Esophagus squamous epithelium (tissue), 5 donors: ENCODE data around the gene POGK. TPM values are rescaled to one million over a fixed set of nuclear protein-coding genes. Genes with fewer than 3 reads are reported as not detected.

ENCODE experiments used
- DNase-seq: peaks from one replicate; lab custom pipeline; 2025; lab: John Stamatoyannopoulos, UW
- H3K27ac ChIP-seq, 4 donors: fragments of 200-600 bp; sonication (generic); one replicate each; pipeline ENCODE4 v1.5.1; 2016 to 2019; ENCODE audit warnings: mild to moderate bottlenecking in 1 of 4
- H3K27me3 ChIP-seq, 4 donors: fragments of 200-600 bp; sonication (generic); 1 replicate in 3 of 4; 2 replicates in 1 of 4; pipeline versions ENCODE4 v1.5.1 to v1.6.0; 2017 to 2021; ENCODE audit warnings: antibody characterized with exemption in 1 of 4
- H3K36me3 ChIP-seq, 3 donors: fragments of 200-600 bp; sonication (generic); one replicate each; pipeline ENCODE4 v1.5.1; 2016 to 2019
- H3K4me1 ChIP-seq, 3 donors: fragments of 200-600 bp; sonication (generic); one replicate each; pipeline ENCODE4 v1.5.1; 2017 to 2019
- H3K4me3 ChIP-seq, 4 donors: fragments of 200-600 bp; sonication (generic); 1 replicate in 3 of 4; 2 replicates in 1 of 4; pipeline ENCODE4 v1.5.1; 2016 to 2019; ENCODE audit warnings: mild to moderate bottlenecking in 2 of 4, moderate library complexity in 1 of 4
- H3K9me3 ChIP-seq, 3 donors: fragments of 200-600 bp; sonication (generic); one replicate each; pipeline ENCODE4 v1.5.1; 2016 to 2019
- CTCF ChIP-seq, 6 experiments: fragments of 450-650 bp in 4 of 6; fragments of 200-600 bp in 2 of 6; sonication (generic) in 2 of 6; IDR thresholded peaks; one replicate each; pipeline ENCODE4 v1.5.1; 2016 to 2019; ENCODE audit warnings: antibody characterized with exemption in 6 of 6, mild to moderate bottlenecking in 4 of 6, moderate library complexity in 4 of 6
- POLR2A ChIP-seq, 4 donors: fragments of 450-650 bp; IDR thresholded peaks; one replicate each; pipeline ENCODE4 v1.6.1; 2017; ENCODE audit warnings: antibody characterized with exemption in 4 of 4, mild to moderate bottlenecking in 4 of 4, moderate library complexity in 3 of 4
- WGBS, 2 donors: methylation state at CpG; one replicate each; pipeline ENCODE4 v1.1.5; 2018; 5-methylcytosine and 5-hydroxymethylcytosine counted together
- intact Hi-C: fragments of 100-400 bp; cut with DNase I; formaldehyde crosslinking; loops from one replicate; pipeline ENCODE4 v1.15.0; 2022
- total RNA-seq, 4 donors: library from RNA; depleted of rRNA; stranded (reverse); fragments of >200 nt; gene quantifications; one replicate each; pipeline ENCODE4 v1.1.0, GENCODE V29; 2016
- donor health status: DM: yes; HTN: yes; CAD: no.

The POGK gene
- total RNA-seq: 10 to 100 TPM; 18.7 to 34.1 (median 25.3) TPM

GRCh38 chr1:166838766-166839599, at the start of gene POGK:
TSS of gene POGK (plus strand) at chr1:166839475. CDS start at chr1:166840957, 1,482 bp downstream.
- H3K4me1 ChIP-seq: peaks cover 11 to 54% (median 25%) of the 10 kb centered on the region in 3 donors
- intact Hi-C loops: no loop called here
- H3K27me3 ChIP-seq: peaks cover 0 to under 1% (median 0%) of the 10 kb centered on the region in 4 donors
- DNase-seq: peak; percentile 37
- peak within 1 kb of the TSS; percentile 90 to 94 (median 92) for H3K27ac ChIP-seq
- TF ChIP-seq POLR2A (IDR thresholded peaks at IDR 0.05): peak in 3 of 4 donors; percentile 16 to 75 (median 71)
- no peak for TF ChIP-seq CTCF (IDR thresholded peaks at IDR 0.05)
- peak within 1 kb of the TSS; percentile 62 to 79 (median 74) for H3K4me3 ChIP-seq
- H3K9me3 ChIP-seq: no peaks in the 10 kb centered on the region
- WGBS, 2 donors: 1 to 5% methylated on average over 4 to 23 of the region's 63 CpGs
- H3K36me3 ChIP-seq: peaks cover 10 to 33% (median 13%) of the 10 kb centered on the region in 3 donors

GRCh38 chr1:166796620-166797236, 42.5 kb upstream of the POGK start:
- Histone ChIP-seq H3K4me3 (no peak overlapping the region), H3K27me3 (no peaks in the 10 kb centered on the region), H3K36me3 (no peaks in the 10 kb centered on the region), H3K4me1 (no peaks in the 10 kb centered on the region), H3K27ac (no peak overlapping the region), H3K9me3 (no peaks in the 10 kb centered on the region)
- 78 to 86% methylated on average over 11 to 21 of the region's 23 CpGs for WGBS, 2 donors
- no peak for DNase-seq
- no peak for TF ChIP-seq POLR2A (IDR thresholded peaks at IDR 0.05)
- no peak for TF ChIP-seq CTCF (IDR thresholded peaks at IDR 0.05)
- intact Hi-C loops: no loop called here

GRCh38 chr1:166808952-166809351, 30.3 kb upstream of the POGK start:
- intact Hi-C loops: no loop called here
- WGBS, 2 donors: 76 to 83% methylated on average over 2 of the region's 2 CpGs
- Histone ChIP-seq H3K27ac (no peak overlapping the region), H3K4me3 (no peak overlapping the region), H3K9me3 (no peaks in the 10 kb centered on the region), H3K36me3 (no peaks in the 10 kb centered on the region), H3K4me1 (no peaks in the 10 kb centered on the region), H3K27me3 (no peaks in the 10 kb centered on the region)
- no peak for DNase-seq
- TF ChIP-seq CTCF (IDR thresholded peaks at IDR 0.05) (no peak), POLR2A (IDR thresholded peaks at IDR 0.05) (no peak)

GRCh38 chr1:166811691-166812090, 27.6 kb upstream of the POGK start:
- H3K4me3 ChIP-seq: no peak overlapping the region
- no peak for DNase-seq
- no peaks in the 10 kb centered on the region for H3K9me3 ChIP-seq
- intact Hi-C loops: no loop called here
- WGBS, 2 donors: 29 to 41% methylated on average over 2 of the region's 2 CpGs
- no peak overlapping the region for H3K27ac ChIP-seq
- H3K36me3 ChIP-seq: no peaks in the 10 kb centered on the region
- no peaks in the 10 kb centered on the region for H3K4me1 ChIP-seq
- H3K27me3 ChIP-seq: peaks cover 0 to 16% (median 0%) of the 10 kb centered on the region in 4 donors
- TF ChIP-seq CTCF (IDR thresholded peaks at IDR 0.05) (no peak), POLR2A (IDR thresholded peaks at IDR 0.05) (no peak)
